NCI-H187 (cell line): ENCODE data around the gene CUEDC2.
"Not testable (repeated sequence)": the region's sequence is repeated elsewhere in the genome, so short reads cannot be mapped to it uniquely, and the experiment has no call there.

Experiments used
- DNase-seq, 2 experiments: peaks; one replicate each; lab custom pipeline; 2025; lab: John Stamatoyannopoulos, UW

Gene CUEDC2

GRCh38 chr10:102454662-102455487 is 22.5 kb upstream of the CUEDC2 start:
- DNase-seq = not testable (repeated sequence)

- no peak for DNase-seq
Observed at GRCh38 chr10:102453502-102453901, 21.1 kb upstream of the CUEDC2 start.

GRCh38 chr10:102452672-102453340 is 20.4 kb upstream of the CUEDC2 start:
- no peak for DNase-seq

GRCh38 chr10:102451105-102451969 is 19.0 kb upstream of the CUEDC2 start, which contains the start of gene C10orf95:
TSS of gene C10orf95 (minus strand) at chr10:102451543. CDS start at chr10:102451093, 450 bp downstream.
- no peak for DNase-seq

- DNase-seq = peak; percentile 66
Observed at GRCh38 chr10:102450374-102451104, 18.2 kb upstream of the CUEDC2 start.

- no peak for DNase-seq
Observed at GRCh38 chr10:102450124-102450373, 17.7 kb upstream of the CUEDC2 start.

GRCh38 chr10:102449321-102450123 is 17.1 kb upstream of the CUEDC2 start:
- peak; percentile 19 to 73 for DNase-seq

GRCh38 chr10:102444851-102445250 is 12.5 kb upstream of the CUEDC2 start:
- DNase-seq = no peak

- DNase-seq = no peak
Observed at GRCh38 chr10:102438374-102438773, 6.0 kb upstream of the CUEDC2 start.

GRCh38 chr10:102437515-102437914 is 5.1 kb upstream of the CUEDC2 start:
- no peak for DNase-seq

- no peak for DNase-seq
Observed at GRCh38 chr10:102436312-102436711, 3.9 kb upstream of the CUEDC2 start.

GRCh38 chr10:102435529-102436233 is 3.3 kb upstream of the CUEDC2 start:
- DNase-seq = no peak

- DNase-seq = no peak
Observed at GRCh38 chr10:102435133-102435497, 2.7 kb upstream of the CUEDC2 start.

GRCh38 chr10:102434394-102435132 is 2.2 kb upstream of the CUEDC2 start:
- no peak for DNase-seq

GRCh38 chr10:102433619-102434046 is 1.3 kb upstream of the CUEDC2 start:
- no peak for DNase-seq

GRCh38 chr10:102431452-102432124 is 786 bp downstream of the CUEDC2 start:
- no peak for DNase-seq

GRCh38 chr10:102429468-102429867 is 2.9 kb downstream of the CUEDC2 start:
- DNase-seq = no peak

- no peak for DNase-seq
Observed at GRCh38 chr10:102426803-102427287, 5.5 kb downstream of the CUEDC2 start.

GRCh38 chr10:102425444-102425843 is 6.9 kb downstream of the CUEDC2 start:
- no peak for DNase-seq
